Measurements from ENCODE around the gene IARS1. TPM values are rescaled to one million over a fixed set of nuclear protein-coding genes. Genes with fewer than 3 reads are reported as not detected.

IARS1 gene
- total RNA-seq, 3 donors from 2014 or later (not counting 1 experiment from before 2014, with no cell fraction given): 50.8 to 70.8 (median 66.2) TPM

DNA sequence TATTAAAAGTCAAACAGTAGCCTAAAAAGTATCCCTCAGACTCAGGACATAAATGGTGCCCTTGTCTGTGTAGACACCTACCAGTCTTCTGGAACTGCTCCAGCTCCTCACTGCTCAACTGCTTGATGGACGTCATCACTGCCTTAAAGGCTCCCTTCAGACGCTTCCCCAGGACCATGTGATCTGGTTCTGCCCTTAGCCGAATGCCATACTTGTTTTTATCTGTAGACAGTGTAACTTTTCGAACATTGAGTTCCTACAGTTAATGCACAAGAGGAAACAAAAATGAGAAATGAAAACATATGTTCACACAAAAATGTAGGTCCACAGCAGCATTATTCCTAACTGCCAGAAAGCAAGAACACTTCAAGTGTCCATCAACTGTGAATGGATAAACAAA is 46.2 kb downstream of the IARS1 start:
- Histone ChIP-seq H3K27me3 (ENCODE audit: control insufficient read depth, insufficient read depth, low read length) (no peaks in the 10 kb centered on the region), H3K36me3 (ENCODE audit: control insufficient read depth, insufficient read depth, low read length) (peaks cover 89% of the 10 kb centered on the region), H3K9me3 (ENCODE audit: control insufficient read depth, insufficient read depth, low read length) (no peaks in the 10 kb centered on the region), H3K4me1 (ENCODE audit: control insufficient read depth, insufficient read depth, low read length) (no peaks in the 10 kb centered on the region), H3K27ac (ENCODE audit: low read length) (no peak overlapping the region), H3K4me3 (ENCODE audit: low read length) (no peak overlapping the region)
- H3K27me3 Mint-ChIP-seq (ENCODE audit: low read depth in 2 of 2): no peaks in the 10 kb centered on the region
- no peaks in the 10 kb centered on the region for H3K4me1 Mint-ChIP-seq
- intact Hi-C loops (cut with micrococcal nuclease): no loop called here
- no peak for TF ChIP-seq CTCF (IDR thresholded peaks at IDR 0.05)
- no peak for DNase-seq
- H3K36me3 Mint-ChIP-seq: peaks cover 70% of the 10 kb centered on the region
- no peak overlapping the region for H3K4me3 Mint-ChIP-seq
- no peaks in the 10 kb centered on the region for H3K9me3 Mint-ChIP-seq
- WGBS (ENCODE audit: insufficient coverage): 97% methylated on average over 4 of the region's 4 CpGs
- no peak overlapping the region for H3K27ac Mint-ChIP-seq
- ATAC-seq: no peak

DNA sequence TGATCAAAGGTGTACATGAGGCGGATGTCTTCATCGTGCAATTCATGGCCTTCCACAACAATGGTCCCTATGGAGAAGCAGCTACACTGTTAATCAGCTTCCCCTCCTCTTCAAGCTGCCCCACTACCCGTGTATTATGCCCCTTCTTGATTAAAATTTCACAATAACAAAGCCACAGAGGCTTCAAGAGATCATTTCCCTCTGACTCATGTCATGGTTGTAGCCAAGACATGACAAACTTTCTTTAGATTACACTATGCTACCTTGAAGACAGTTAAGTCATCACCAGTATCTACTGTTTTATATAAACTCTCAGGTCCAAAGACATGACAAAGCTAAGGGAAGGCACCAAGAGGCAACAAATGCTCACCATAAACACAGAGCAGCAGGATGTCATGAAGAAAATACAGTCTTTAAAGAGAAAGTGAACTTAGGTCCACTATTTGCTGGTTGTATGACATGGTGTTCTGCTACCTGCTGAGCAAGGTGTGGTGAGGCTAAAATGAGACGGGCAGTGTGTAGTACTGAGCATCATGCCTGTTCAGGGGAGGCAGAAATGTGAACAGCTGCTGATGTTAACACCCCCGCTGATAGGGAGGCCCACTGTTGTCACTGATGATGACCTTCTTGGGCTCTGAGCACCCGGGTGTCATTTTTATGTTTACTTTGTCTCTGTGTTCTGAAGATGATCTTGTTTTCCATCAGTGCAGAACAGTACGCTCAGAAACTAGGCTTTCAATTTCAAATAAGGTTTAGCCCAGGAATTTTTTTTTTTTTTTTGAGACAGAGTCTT is 48.3 kb downstream of the IARS1 start:
- H3K27me3 Mint-ChIP-seq (ENCODE audit: low read depth in 2 of 2): no peaks in the 10 kb centered on the region

More for the DNA sequence above, 48.3 kb downstream of the IARS1 start:
- WGBS (ENCODE audit: insufficient coverage): 95% methylated on average over 7 of the region's 7 CpGs
- no peaks in the 10 kb centered on the region for H3K9me3 ChIP-seq (ENCODE audit: control insufficient read depth, insufficient read depth, low read length)
- H3K27me3 ChIP-seq (ENCODE audit: control insufficient read depth, insufficient read depth, low read length): no peaks in the 10 kb centered on the region
- ATAC-seq (no peak), DNase-seq (no peak)
- peaks cover 86% of the 10 kb centered on the region for H3K36me3 ChIP-seq (ENCODE audit: control insufficient read depth, insufficient read depth, low read length)
- no peak overlapping the region for H3K27ac ChIP-seq (ENCODE audit: low read length)
- H3K4me3 ChIP-seq (ENCODE audit: low read length): no peak overlapping the region
- H3K4me1 ChIP-seq (ENCODE audit: control insufficient read depth, insufficient read depth, low read length): no peaks in the 10 kb centered on the region
- TF ChIP-seq CTCF (IDR thresholded peaks at IDR 0.05): no peak
- no peaks in the 10 kb centered on the region for H3K9me3 Mint-ChIP-seq
- no peaks in the 10 kb centered on the region for H3K4me1 Mint-ChIP-seq
- intact Hi-C loops (cut with micrococcal nuclease): no loop called here
- H3K4me3 Mint-ChIP-seq: no peak overlapping the region
- peaks cover 84% of the 10 kb centered on the region for H3K36me3 Mint-ChIP-seq
- no peak overlapping the region for H3K27ac Mint-ChIP-seq

Other genes with a start within 250 kb of the IARS1 start
- gene SPTLC1, start 178.3 kb downstream of the IARS1 start, total RNA-seq: 10 to 100 TPM; 45.6 to 59.3 (median 47.8) TPM
- gene NOL8, start 31.7 kb upstream of the IARS1 start, total RNA-seq: 10 to 100 TPM; 42.3 to 50.7 (median 46.7) TPM
- gene CENPP, start 32.3 kb upstream of the IARS1 start, total RNA-seq: 10 to 100 TPM; 10.3 to 14.5 (median 12.1) TPM
- gene OGN, start 110.9 kb upstream of the IARS1 start, total RNA-seq: under 1 TPM in 2 of 3 donors, not detected in 1; 0.18 to 0.33 TPM
- not detected for gene OMD, start 130.8 kb upstream of the IARS1 start, total RNA-seq
- gene ASPN, start 188.8 kb upstream of the IARS1 start, total RNA-seq: not detected
- not detected for gene ECM2, start 242.3 kb upstream of the IARS1 start, total RNA-seq

Data from natural killer cell (primary cell).